Stimulated activated CD4-positive, alpha-beta T cell treated with anti-CD3 and anti-CD28 coated beads, Interleukin-4, amount 100 ng/mL, for 4 hours (primary cell): ENCODE data around the gene GBA3.

Experiments used
- DNase-seq, 2 experiments: peaks; one replicate each; pipeline ENCODE4 v3.0.0-alpha.2; 2020

GBA3 gene

GRCh38 chr4:22692736-22693135 is at the start of gene GBA3:
Gene GBA3, plus strand, starts transcription at chr4:22692937.
- DNase-seq, result no peak

GRCh38 chr4:22643952-22644351 is 48.8 kb upstream of the GBA3 start:
- no peak for DNase-seq

GRCh38 chr4:22645481-22646182 is 47.1 kb upstream of the GBA3 start:
- DNase-seq, result no peak

GRCh38 chr4:22648996-22649395 is 43.7 kb upstream of the GBA3 start:
- DNase-seq, result no peak

- no peak for DNase-seq
Observed at GRCh38 chr4:22650771-22651170, 42.0 kb upstream of the GBA3 start.

- no peak for DNase-seq
Observed at GRCh38 chr4:22653752-22654151, 39.0 kb upstream of the GBA3 start.

- no peak for DNase-seq
Observed at GRCh38 chr4:22661443-22661842, 31.3 kb upstream of the GBA3 start.

GRCh38 chr4:22667332-22667940 is 25.3 kb upstream of the GBA3 start:
- DNase-seq, result no peak

- no peak for DNase-seq
Observed at GRCh38 chr4:22668301-22668700, 24.4 kb upstream of the GBA3 start.

- DNase-seq, result no peak
Observed at GRCh38 chr4:22668702-22669101, 24.0 kb upstream of the GBA3 start.

- DNase-seq, result no peak
Observed at GRCh38 chr4:22670956-22671355, 21.8 kb upstream of the GBA3 start.

- DNase-seq, result no peak
Observed at GRCh38 chr4:22672519-22672918, 20.2 kb upstream of the GBA3 start.

- DNase-seq, result no peak
Observed at GRCh38 chr4:22672944-22673343, 19.8 kb upstream of the GBA3 start.

GRCh38 chr4:22674700-22675099 is 18.0 kb upstream of the GBA3 start:
- DNase-seq, result no peak

- DNase-seq, result no peak
Observed at GRCh38 chr4:22676063-22676462, 16.7 kb upstream of the GBA3 start.

- DNase-seq, result no peak
Observed at GRCh38 chr4:22677780-22678179, 15.0 kb upstream of the GBA3 start.

- DNase-seq, result no peak
Observed at GRCh38 chr4:22678940-22679854, 13.5 kb upstream of the GBA3 start.

- no peak for DNase-seq
Observed at GRCh38 chr4:22680065-22680642, 12.6 kb upstream of the GBA3 start.

- no peak for DNase-seq
Observed at GRCh38 chr4:22683726-22684125, 9.0 kb upstream of the GBA3 start.

- no peak for DNase-seq
Observed at GRCh38 chr4:22686141-22686540, 6.6 kb upstream of the GBA3 start.

GRCh38 chr4:22688236-22688635 is 4.5 kb upstream of the GBA3 start:
- DNase-seq, result no peak

GRCh38 chr4:22689428-22689827 is 3.3 kb upstream of the GBA3 start:
- no peak for DNase-seq

GRCh38 chr4:22695029-22695428 is 2.3 kb downstream of the GBA3 start:
- no peak for DNase-seq
